ENCODE measurements around the gene TOPBP1.
"Not testable (repeated sequence)": the region's sequence is repeated elsewhere in the genome, so short reads cannot be mapped to it uniquely, and the experiment has no call there.

TOPBP1 gene

GRCh38 chr3:133673746-133674145 lies 12.0 kb upstream of the TOPBP1 start:
- DNase-seq = no peak

GRCh38 chr3:133672461-133672860 lies 10.7 kb upstream of the TOPBP1 start:
- DNase-seq = no peak

DNA sequence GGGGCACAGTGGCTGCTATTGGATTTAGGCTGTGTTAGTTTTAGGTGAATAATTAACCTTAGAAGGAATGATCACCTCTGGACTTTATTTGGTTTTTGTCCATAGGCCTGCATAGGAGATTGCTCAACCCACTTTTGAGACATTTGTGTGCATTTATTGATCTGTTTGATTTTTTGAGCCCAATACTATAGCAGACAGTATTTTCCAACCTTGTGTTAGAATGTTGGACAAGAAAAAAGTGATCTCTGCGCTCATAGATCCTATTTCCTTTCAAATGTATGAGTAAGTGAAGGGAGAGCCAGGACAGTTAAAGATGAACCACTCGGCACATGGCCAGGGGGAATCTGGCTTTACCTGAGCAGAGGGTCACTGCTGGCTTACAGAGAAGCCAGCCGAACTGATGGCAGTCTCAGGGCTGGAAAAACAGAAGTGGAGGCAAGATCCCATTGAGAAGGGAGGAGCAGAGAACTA lies 8.8 kb upstream of the TOPBP1 start:
- DNase-seq = no peak

DNA sequence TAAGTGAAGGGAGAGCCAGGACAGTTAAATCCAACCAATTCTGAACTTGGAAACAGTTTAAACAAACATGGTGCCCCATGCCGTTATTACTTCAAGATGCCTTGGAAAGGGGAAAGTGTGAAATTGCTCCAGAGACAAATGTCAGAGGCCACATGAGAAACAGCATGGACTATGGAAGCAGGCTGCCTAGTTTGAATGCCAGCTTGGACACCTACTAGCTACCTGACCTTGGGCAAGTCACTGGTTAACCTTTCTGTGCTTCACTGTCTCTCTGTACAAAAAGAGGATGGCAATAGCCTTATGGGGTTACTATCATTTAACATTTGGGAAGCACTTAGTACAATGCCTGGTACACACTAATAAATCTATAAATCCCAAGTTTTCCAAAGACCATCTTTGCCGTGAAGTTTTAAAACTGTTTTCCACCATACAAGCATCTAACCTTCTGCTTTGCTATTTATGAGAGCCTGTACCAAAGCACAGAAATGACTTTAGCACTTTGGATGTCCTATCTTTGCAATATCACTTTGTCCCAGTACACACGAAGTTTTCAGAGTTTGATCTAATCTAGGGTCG lies 8.3 kb upstream of the TOPBP1 start:
- no peak for DNase-seq

DNA sequence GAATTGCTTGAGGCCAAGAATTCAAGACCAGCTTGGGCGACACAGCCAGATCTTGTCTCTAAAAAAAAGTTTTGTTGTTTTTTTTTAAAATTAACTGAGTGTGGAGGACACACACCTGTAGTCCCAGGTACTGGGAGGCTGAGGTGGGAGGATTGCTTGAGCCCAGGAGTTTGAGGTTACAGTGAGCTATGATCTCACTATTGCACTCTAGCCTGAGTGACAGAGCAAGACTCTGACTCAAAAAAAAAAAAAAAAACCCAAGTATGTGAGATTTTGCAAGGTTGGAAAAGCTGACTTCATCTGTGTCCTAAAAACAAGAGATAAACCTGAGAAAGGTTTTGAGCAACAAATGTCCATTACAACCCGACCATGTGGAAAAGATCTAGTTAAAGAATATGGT lies 5.4 kb upstream of the TOPBP1 start:
- DNase-seq = no peak

- DNase-seq = not testable (repeated sequence)
Observed at GRCh38 chr3:133665188-133665587, 3.4 kb upstream of the TOPBP1 start.

DNA sequence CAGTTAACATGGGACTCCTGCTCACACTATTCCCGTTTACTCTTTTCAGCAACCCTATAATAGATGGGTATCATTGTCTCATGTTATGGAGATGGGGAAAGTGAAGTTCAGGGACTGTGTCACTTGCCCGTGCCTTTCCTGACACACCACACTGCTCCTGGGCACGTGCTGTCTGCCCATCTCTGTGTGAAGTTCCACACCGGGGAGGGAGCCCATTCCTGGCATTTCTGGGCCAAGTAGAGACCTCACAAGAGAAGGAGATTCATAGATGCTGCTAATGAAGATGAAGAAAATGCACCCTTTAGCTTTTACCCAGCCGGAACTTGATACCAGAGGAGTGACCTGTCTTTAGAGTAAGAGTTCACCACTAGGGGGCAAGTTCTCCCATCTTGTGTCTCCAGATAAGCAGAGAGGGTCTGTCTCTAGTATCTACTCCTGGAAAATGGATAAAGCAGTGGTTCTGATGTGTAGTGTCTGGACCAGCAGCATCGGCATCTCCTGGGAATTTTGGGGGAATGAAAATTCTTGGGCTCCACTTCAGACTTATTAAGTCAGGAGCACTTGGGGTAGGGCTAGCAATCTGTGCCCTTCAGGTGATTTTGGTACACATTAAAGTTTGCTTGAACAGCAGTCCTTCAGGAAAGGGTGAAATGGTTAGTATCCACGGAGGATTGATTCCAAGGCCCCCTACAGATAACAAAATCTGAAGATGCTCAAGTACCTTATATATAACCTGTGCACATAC lies 2.0 kb upstream of the TOPBP1 start:
- DNase-seq = peak in 1 of 2 donors; percentile 15

DNA sequence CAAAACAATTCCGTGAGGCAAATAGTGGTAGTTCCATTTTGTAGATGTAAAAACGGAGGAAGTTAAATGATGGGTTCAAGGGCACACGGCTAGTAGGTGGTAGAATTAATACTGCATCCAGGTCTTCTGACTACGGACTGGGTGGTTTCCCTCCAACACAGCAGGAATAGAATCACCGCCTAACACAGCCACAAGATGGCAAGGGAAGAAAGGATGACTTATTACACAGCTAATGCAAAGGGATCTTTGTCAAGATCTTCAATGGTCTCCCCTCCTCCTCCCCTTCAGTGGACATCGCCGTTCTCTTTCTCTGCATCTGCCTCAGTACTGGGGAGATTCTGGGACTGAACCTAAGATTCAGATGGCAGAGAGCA lies 524 bp upstream of the TOPBP1 start:
- peak; percentile 14 to 16 for DNase-seq

- no peak for DNase-seq
Observed at GRCh38 chr3:133659806-133660205, 1.9 kb downstream of the TOPBP1 start.

- DNase-seq = no peak
Observed at GRCh38 chr3:133655731-133656515, 5.8 kb downstream of the TOPBP1 start.

GRCh38 chr3:133649486-133650068 lies 12.2 kb downstream of the TOPBP1 start:
- no peak for DNase-seq

- DNase-seq = no peak
Observed at GRCh38 chr3:133644768-133645167, 17.0 kb downstream of the TOPBP1 start.

DNA sequence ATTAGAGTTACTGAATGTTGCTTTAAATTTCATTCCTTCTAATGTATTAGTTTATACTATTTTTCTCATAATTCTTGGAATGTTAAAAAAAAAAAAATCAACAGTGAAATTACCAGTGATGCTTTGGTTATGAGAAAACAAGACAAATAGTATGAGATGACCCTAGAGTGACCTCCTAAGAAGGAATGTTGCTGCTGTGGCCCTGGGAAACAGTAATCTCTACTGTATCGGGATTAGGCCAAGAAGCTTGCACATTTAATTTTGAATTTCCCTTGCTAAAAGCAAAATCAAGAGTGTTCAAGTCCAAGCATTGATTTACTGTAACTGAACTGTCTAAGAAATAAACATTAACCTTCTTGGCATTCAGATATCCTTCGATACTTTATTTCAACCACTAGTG lies 18.1 kb downstream of the TOPBP1 start:
- DNase-seq = no peak

GRCh38 chr3:133641254-133641653 lies 20.5 kb downstream of the TOPBP1 start:
- no peak for DNase-seq

- DNase-seq = no peak
Observed at GRCh38 chr3:133633439-133633838, 28.3 kb downstream of the TOPBP1 start.

DNA sequence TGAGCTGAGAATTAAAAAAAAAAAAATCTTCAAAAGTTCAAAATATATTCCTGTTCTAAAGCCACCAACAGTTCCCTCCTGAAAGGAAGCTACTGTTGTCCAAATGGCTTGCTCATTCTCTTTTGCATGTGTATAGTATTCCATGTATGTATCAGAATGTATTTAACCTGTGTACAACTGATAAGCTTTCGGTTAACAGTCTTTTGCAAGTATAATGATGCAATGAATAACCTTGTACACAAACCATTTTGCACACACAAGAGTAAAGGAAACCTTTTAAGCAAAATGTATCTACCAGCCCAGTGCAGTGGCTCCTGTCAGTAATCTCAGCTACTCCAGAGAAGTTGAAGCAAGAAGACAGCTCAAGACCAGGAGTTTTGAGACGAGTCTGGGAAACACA lies 32.6 kb downstream of the TOPBP1 start:
- DNase-seq = no peak

GRCh38 chr3:133627789-133628188 lies 34.0 kb downstream of the TOPBP1 start:
- no peak for DNase-seq

DNA sequence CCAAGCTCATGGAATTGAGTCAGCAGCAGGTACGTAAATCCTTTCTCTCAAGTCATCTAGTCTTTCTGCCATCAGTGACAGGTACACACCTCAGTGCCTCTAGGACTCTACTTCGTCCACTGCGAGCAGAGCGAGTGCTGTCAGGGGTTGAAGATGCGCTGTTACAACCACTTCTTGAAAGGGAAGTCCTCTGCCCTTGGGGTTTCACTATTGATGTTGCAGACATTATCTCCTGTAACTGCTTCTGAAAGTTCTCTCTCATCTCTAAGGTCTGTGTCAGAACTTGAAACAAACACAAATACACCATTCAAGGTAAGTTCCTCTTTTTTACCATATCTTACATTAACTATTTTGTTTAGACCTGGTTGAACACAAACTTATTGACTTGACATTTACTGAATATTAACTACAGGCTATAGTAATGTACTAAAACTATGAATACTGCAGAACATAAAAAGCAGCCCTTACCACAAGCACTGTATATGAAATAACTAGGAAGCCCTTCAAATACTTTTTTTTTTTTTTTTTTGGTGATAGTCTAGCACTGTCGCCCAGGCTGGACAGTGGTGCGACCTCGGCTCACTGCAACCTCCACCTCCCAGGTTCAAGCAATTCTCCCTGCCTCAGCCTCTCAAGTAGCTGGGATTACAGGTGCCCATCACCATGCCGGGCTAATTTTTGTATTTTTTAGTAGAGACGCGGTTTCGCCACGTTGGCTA lies 41.5 kb downstream of the TOPBP1 start:
- no peak for DNase-seq

DNA sequence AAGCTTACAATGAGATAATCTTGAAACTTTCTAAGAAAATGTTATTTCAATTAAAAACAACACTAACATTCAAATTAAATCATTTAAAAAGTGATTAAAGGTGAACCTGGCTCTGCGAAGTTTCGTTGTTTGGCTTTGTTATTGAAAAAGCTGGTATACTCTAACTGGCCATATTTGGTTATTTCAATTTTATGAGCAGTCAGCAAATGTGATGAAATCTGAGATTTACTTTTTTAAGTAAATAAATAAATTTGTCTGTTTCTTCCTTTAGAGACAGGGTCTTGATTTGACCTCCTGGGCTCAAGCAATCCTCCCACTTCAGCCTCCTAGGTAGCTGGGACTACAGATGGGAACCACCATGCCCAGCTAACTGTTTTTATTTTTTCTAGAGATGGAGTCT lies 50.2 kb downstream of the TOPBP1 start:
- DNase-seq = no peak

- no peak for DNase-seq
Observed at GRCh38 chr3:133610031-133610430, 51.7 kb downstream of the TOPBP1 start.

GRCh38 chr3:133608388-133608787 lies 53.4 kb downstream of the TOPBP1 start:
- no peak for DNase-seq

- no peak for DNase-seq
Observed at GRCh38 chr3:133607816-133608215, 53.9 kb downstream of the TOPBP1 start.

- DNase-seq = no peak
Observed at GRCh38 chr3:133606902-133607301, 54.8 kb downstream of the TOPBP1 start.

All from stimulated activated CD4-positive, alpha-beta T cell treated with anti-CD3 and anti-CD28 coated beads, Interleukin-2, amount 100 ng/mL, for 48 hours (primary cell).